Esophagus squamous epithelium (tissue), 5 donors: Measurements from ENCODE around the gene HDAC7. TPM values are rescaled to one million over a fixed set of nuclear protein-coding genes. Genes with fewer than 3 reads are reported as not detected.
A peak's percentile ranks its signal among the peaks of the same experiment; 100 is the strongest.

ENCODE experiments used
- DNase-seq: peaks from one replicate; lab custom pipeline; 2025; lab: John Stamatoyannopoulos, UW
- H3K27ac ChIP-seq, 4 donors: fragments of 200-600 bp; sonication (generic); one replicate each; pipeline ENCODE4 v1.5.1; 2016 to 2019; ENCODE audit warnings: mild to moderate bottlenecking in 1 of 4
- H3K27me3 ChIP-seq, 4 donors: fragments of 200-600 bp; sonication (generic); 1 replicate in 3 of 4; 2 replicates in 1 of 4; pipeline versions ENCODE4 v1.5.1 to v1.6.0; 2017 to 2021; ENCODE audit warnings: antibody characterized with exemption in 1 of 4
- H3K36me3 ChIP-seq, 3 donors: fragments of 200-600 bp; sonication (generic); one replicate each; pipeline ENCODE4 v1.5.1; 2016 to 2019
- H3K4me1 ChIP-seq, 3 donors: fragments of 200-600 bp; sonication (generic); one replicate each; pipeline ENCODE4 v1.5.1; 2017 to 2019
- H3K4me3 ChIP-seq, 4 donors: fragments of 200-600 bp; sonication (generic); 1 replicate in 3 of 4; 2 replicates in 1 of 4; pipeline ENCODE4 v1.5.1; 2016 to 2019; ENCODE audit warnings: mild to moderate bottlenecking in 2 of 4, moderate library complexity in 1 of 4
- H3K9me3 ChIP-seq, 3 donors: fragments of 200-600 bp; sonication (generic); one replicate each; pipeline ENCODE4 v1.5.1; 2016 to 2019
- POLR2A ChIP-seq, 4 donors: fragments of 450-650 bp; IDR thresholded peaks; one replicate each; pipeline ENCODE4 v1.6.1; 2017; ENCODE audit warnings: antibody characterized with exemption in 4 of 4, mild to moderate bottlenecking in 4 of 4, moderate library complexity in 3 of 4
- WGBS, 2 donors: methylation state at CpG; one replicate each; pipeline ENCODE4 v1.1.5; 2018; 5-methylcytosine and 5-hydroxymethylcytosine counted together
- intact Hi-C: fragments of 100-400 bp; cut with DNase I; formaldehyde crosslinking; loops from one replicate; pipeline ENCODE4 v1.15.0; 2022
- total RNA-seq, 4 donors: library from RNA; depleted of rRNA; stranded (reverse); fragments of >200 nt; gene quantifications; one replicate each; pipeline ENCODE4 v1.1.0, GENCODE V29; 2016
- TF ChIP-seq, protein P1 (sequence below), 6 experiments: fragments of 450-650 bp in 4 of 6; fragments of 200-600 bp in 2 of 6; sonication (generic) in 2 of 6; IDR thresholded peaks; one replicate each; pipeline ENCODE4 v1.5.1; 2016 to 2019; ENCODE audit warnings: antibody characterized with exemption in 6 of 6, mild to moderate bottlenecking in 4 of 6, moderate library complexity in 4 of 6
- donor health status: DM: yes; HTN: yes; CAD: no.

HDAC7 gene
- total RNA-seq, 4 donors from 2014 or later = 19.8 to 37.2 (median 24.0) TPM

DNA sequence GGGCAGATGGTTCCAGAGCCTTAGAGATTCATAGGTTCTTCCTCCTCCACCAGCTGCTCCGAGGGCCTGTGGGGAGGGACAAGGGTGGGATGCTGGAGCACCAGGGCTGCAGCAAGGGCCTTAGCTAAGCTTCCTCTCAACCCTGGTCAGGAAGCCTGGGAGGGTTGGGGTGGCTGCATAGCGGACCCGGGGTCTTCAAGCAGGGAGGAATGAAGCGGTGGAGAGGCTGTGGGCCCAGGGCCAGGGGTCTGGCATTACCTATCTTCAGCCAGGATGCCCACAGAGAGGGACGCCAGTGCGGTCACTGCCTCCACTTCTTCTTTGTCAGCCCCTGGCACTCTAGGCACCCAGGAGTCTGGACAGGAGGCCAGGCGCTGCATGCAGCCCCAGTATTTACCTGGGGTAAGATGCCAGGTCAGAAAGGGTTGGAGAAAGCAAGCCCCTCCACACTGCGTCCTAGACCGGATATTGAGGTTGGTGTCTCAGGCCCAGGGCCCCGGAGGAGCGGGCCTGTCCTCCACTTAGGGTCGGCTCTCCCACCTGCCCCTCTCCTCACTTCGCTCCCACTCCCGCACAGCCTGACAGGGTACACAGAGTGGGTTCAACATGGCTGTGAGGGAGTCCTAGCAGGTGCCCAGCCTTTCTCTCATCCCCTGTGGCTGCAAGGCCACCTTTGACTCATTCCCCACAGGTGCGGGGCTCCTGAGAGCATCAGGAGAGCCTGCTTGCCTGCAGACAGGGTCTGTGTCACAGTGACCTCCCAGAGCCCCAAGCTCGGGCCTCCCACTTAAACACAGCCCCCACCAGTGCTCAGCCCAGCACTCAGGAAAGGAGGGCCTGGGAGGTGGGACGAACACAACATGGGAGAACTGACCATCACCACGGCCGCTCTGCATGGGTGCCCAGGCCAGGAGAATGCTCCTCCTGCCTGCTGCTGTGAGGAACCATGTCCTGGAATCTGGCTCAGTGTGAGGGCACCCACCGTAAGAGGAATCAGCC lies 35.6 kb downstream of the HDAC7 start:
- H3K4me3 ChIP-seq = no peak overlapping the region
- intact Hi-C loops = no loop called here
- TF ChIP-seq, protein P1, sequence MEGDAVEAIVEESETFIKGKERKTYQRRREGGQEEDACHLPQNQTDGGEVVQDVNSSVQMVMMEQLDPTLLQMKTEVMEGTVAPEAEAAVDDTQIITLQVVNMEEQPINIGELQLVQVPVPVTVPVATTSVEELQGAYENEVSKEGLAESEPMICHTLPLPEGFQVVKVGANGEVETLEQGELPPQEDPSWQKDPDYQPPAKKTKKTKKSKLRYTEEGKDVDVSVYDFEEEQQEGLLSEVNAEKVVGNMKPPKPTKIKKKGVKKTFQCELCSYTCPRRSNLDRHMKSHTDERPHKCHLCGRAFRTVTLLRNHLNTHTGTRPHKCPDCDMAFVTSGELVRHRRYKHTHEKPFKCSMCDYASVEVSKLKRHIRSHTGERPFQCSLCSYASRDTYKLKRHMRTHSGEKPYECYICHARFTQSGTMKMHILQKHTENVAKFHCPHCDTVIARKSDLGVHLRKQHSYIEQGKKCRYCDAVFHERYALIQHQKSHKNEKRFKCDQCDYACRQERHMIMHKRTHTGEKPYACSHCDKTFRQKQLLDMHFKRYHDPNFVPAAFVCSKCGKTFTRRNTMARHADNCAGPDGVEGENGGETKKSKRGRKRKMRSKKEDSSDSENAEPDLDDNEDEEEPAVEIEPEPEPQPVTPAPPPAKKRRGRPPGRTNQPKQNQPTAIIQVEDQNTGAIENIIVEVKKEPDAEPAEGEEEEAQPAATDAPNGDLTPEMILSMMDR (IDR thresholded peaks at IDR 0.05) = no peak
- TF ChIP-seq POLR2A (IDR thresholded peaks at IDR 0.05) = no peak
- peak overlapping the region; percentile 74 to 86 (median 84) for H3K27ac ChIP-seq
- no peaks in the 10 kb centered on the region for H3K9me3 ChIP-seq
- peaks cover 25 to 79% (median 27%) of the 10 kb centered on the region in 3 donors for H3K4me1 ChIP-seq
- H3K27me3 ChIP-seq = no peaks in the 10 kb centered on the region
- peaks cover 46 to 89% (median 49%) of the 10 kb centered on the region in 3 donors for H3K36me3 ChIP-seq
- 83 to 88% methylated on average over 8 to 12 of the region's 20 CpGs for WGBS, 2 donors
- DNase-seq = no peak

DNA sequence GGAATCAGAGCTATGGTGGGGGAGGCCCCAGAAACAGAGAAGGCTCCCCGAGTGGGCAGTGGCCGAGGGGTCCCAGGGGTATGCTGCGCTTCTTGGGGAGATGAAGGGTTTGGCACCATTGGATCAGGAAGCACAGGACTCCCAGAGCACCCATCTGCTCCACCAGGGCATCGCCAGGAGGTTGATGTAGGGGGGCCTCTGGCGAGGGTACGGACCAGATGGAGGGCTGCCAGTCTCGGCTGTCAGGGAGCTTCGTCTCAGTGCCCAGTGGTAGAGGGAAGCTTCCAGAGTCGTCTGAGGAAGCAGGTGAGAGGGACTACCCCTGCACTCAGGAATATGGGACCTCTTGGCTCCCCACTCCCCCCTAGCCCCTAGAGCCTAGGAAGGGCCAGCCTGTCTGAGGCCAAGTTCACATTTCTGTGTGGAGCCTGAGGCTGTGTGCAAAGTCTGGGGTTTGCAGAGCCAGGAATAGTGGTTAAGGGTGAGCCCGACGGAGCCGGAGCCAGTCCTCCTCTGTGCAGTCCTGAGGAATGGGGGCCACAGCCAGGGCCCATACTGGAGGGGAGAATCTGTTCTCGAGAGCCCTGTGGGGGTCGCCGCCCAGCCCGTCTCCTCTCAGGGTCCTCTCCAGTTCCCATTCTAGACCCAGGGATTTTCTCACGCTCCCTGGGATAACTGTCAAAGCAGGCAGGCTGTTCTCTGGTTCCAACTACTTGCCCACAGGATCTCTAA lies 36.5 kb downstream of the HDAC7 start:
- H3K4me3 ChIP-seq = no peak overlapping the region
- peak overlapping the region; percentile 74 to 86 (median 84) for H3K27ac ChIP-seq
- WGBS, 2 donors = 59 to 67% methylated on average over 6 to 13 of the region's 17 CpGs
- H3K9me3 ChIP-seq = no peaks in the 10 kb centered on the region
- no peak for DNase-seq
- peaks cover 31 to 88% (median 37%) of the 10 kb centered on the region in 3 donors for H3K4me1 ChIP-seq
- peaks cover 41 to 80% (median 45%) of the 10 kb centered on the region in 3 donors for H3K36me3 ChIP-seq
- intact Hi-C loops = no loop called here
- no peaks in the 10 kb centered on the region for H3K27me3 ChIP-seq
- no peak for TF ChIP-seq POLR2A (IDR thresholded peaks at IDR 0.05)
- TF ChIP-seq, protein P1 (IDR thresholded peaks at IDR 0.05) = no peak

DNA sequence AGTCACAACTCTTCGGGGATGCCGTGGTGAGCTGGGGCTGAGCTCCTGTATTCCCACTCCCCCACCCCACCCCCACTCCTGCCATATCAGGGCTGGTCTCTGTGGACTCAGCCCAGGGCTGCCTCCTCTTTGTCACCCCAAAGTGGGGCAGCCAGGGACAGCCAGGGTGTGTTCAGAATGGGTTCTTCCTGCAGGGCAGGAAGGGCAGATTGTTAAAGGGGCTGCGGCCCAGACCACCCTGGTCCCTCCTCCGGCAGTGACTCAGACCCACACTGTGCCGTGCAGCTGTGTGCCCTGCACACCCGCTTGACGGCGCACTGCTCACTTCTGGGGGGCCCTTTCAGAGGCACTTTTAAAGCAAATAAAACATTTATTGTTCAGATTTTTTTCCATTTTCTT lies 37.3 kb downstream of the HDAC7 start:
- Histone ChIP-seq H3K27ac (peak overlapping the region; percentile 74 to 86 (median 84)), H3K36me3 (peaks cover 33 to 71% (median 37%) of the 10 kb centered on the region in 3 donors), H3K27me3 (no peaks in the 10 kb centered on the region), H3K4me1 (peaks cover 40 to 97% (median 45%) of the 10 kb centered on the region in 3 donors), H3K9me3 (no peaks in the 10 kb centered on the region), H3K4me3 (peak overlapping the region in 1 of 4 donors; percentile 15)
- DNase-seq = no peak
- intact Hi-C loops = no loop called here
- WGBS, 2 donors = 27 to 66% methylated on average over 6 to 8 of the region's 8 CpGs
- TF ChIP-seq, protein P1 (IDR thresholded peaks at IDR 0.05) = peak in 1 of 6 experiments; percentile 14
- TF ChIP-seq POLR2A (IDR thresholded peaks at IDR 0.05) = no peak

DNA sequence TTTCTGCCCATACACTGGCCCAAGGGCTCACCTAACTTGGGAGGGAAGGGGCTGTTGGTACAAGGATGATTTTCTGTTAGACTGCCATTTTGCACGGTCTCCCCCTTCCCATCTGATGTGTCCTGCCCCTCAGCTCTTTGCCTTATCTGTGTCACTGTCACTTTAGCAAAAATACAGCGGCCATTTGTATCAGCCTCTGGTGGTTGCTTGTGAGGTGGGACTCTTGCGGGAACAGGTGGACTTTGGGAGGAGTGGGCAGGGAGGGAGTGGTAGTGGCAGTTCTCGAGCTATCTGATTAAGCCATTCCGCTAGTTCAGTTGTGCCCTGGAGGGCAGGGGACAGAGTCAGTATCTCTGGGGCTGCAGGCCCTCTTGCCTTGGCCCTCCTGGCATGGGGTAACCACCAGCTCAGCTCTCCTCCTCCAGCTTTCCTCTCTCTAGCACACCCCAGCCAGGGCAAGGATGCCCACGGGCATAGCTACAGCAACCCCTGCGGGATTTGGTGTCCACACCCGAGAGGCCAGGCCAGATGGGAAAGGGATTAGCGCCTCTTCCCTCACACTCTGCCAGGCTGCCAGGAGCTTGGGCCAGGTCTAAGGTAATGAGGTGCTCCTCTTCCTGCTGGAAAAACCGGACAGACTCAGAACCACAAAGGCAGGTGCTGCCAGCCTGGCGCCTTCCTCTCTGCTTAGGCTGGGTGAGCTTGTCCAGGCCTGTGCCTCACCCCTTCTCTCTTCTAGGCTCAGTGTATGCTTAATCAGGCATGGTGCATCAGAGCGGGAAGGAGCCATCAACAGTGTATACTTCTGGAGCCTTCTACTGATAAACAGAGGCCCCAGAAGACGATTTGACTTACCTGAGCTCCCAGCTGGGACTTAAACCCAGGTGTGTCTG lies 38.0 kb downstream of the HDAC7 start:
- Histone ChIP-seq H3K9me3 (no peaks in the 10 kb centered on the region), H3K36me3 (peaks cover 28 to 65% (median 31%) of the 10 kb centered on the region in 3 donors), H3K27me3 (no peaks in the 10 kb centered on the region), H3K4me1 (peaks cover 46 to 97% (median 51%) of the 10 kb centered on the region in 3 donors), H3K4me3 (peak overlapping the region in 1 of 4 donors; percentile 15), H3K27ac (peak overlapping the region; percentile 74 to 86 (median 84))
- intact Hi-C loops = no loop called here
- WGBS, 2 donors = 39 to 51% methylated on average over 7 to 9 of the region's 13 CpGs
- DNase-seq = no peak
- TF ChIP-seq, protein P1 (IDR thresholded peaks at IDR 0.05) = peak in 1 of 6 experiments; percentile 7
- no peak for TF ChIP-seq POLR2A (IDR thresholded peaks at IDR 0.05)
